Keratinocyte (primary cell): ENCODE data around the gene DSCAM. TPM values are rescaled to one million over a fixed set of nuclear protein-coding genes. Genes with fewer than 3 reads are reported as not detected.

ENCODE experiments used
- DNase-seq: peaks from one replicate; pipeline ENCODE4 v3.0.0-alpha.2; 2011; ENCODE audit warnings: low read depth, missing footprints, low spot score
- FAIRE-seq: peaks from 2 replicates; lab custom pipeline; 2011; peaks lifted over from hg19 to GRCh38; lab: Jason Lieb, UNC
- H2AFZ ChIP-seq: 2 replicates; pipeline ENCODE4 v1.6.0; 2012; ENCODE audit warnings: low read length, control low read depth, inconsistent platforms; ENCODE audit not compliant: control insufficient read depth
- H3K27ac ChIP-seq: 2 replicates; pipeline ENCODE4 v1.5.1; 2011; ENCODE audit warnings: low read length; ENCODE audit not compliant: control insufficient read depth, insufficient read depth
- H3K27me3 ChIP-seq: 3 replicates; pipeline ENCODE4 v1.6.0; 2011; ENCODE audit warnings: low read length; ENCODE audit not compliant: control insufficient read depth, insufficient read depth; ENCODE audit errors: extremely low read depth
- H3K36me3 ChIP-seq, 2 experiments: 2 replicates in 1 of 2; 3 replicates in 1 of 2; pipeline ENCODE4 v1.5.1; 2011; ENCODE audit warnings: low read length in 2 of 2, mild to moderate bottlenecking in 1 of 2; ENCODE audit not compliant: control insufficient read depth in 2 of 2, insufficient read depth in 2 of 2; ENCODE audit errors: extremely low read depth in 1 of 2
- H3K4me1 ChIP-seq: 3 replicates; pipeline ENCODE4 v1.5.1; 2011; ENCODE audit warnings: low read length; ENCODE audit not compliant: control insufficient read depth, insufficient read depth; ENCODE audit errors: extremely low read depth
- H3K4me2 ChIP-seq: 3 replicates; pipeline ENCODE4 v1.6.0; 2011; ENCODE audit warnings: low read depth, low read length; ENCODE audit not compliant: control insufficient read depth, insufficient read depth; ENCODE audit errors: extremely low read depth
- H3K4me3 ChIP-seq, 3 experiments: fragments of 200-600 bp in 1 of 3; sonication (generic) in 1 of 3; 2 replicates in 2 of 3; 3 replicates in 1 of 3; pipeline ENCODE4 v1.5.1; 2011 to 2016; ENCODE audit warnings: low read length in 3 of 3, mild to moderate bottlenecking in 3 of 3, control low read depth in 2 of 3, inconsistent platforms in 1 of 3, low read depth in 1 of 3, mixed read lengths in 1 of 3, mixed run types in 1 of 3, moderate library complexity in 1 of 3; ENCODE audit not compliant: control insufficient read depth in 2 of 3, insufficient read depth in 2 of 3; ENCODE audit errors: extremely low read depth in 1 of 3
- H3K79me2 ChIP-seq: 2 replicates; pipeline ENCODE4 v1.6.0; 2012; ENCODE audit warnings: low read length; ENCODE audit not compliant: control insufficient read depth, insufficient read depth
- H3K9ac ChIP-seq: 3 replicates; pipeline ENCODE4 v1.6.0; 2011; ENCODE audit warnings: low read length; ENCODE audit not compliant: control insufficient read depth, insufficient read depth; ENCODE audit errors: extremely low read depth
- H3K9me1 ChIP-seq: 3 replicates; pipeline ENCODE4 v1.6.0; 2011; ENCODE audit warnings: low read length; ENCODE audit not compliant: control insufficient read depth, insufficient read depth; ENCODE audit errors: extremely low read depth
- H3K9me3 ChIP-seq: 2 replicates; pipeline ENCODE4 v1.5.1; 2012; ENCODE audit warnings: low read depth, low read length; ENCODE audit not compliant: control insufficient read depth
- H4K20me1 ChIP-seq: 3 replicates; pipeline ENCODE4 v1.6.0; 2011; ENCODE audit warnings: low read length; ENCODE audit not compliant: control insufficient read depth, insufficient read depth; ENCODE audit errors: extremely low read depth
- EZH2 ChIP-seq: IDR thresholded peaks from one replicate; pipeline ENCODE4 v1.6.1; 2012; ENCODE audit warnings: inconsistent platforms, mild to moderate bottlenecking, low read length, moderate library complexity
- dilution Hi-C: fragments of 300-500 bp; cut with MboI; formaldehyde crosslinking; loops from one replicate; pipeline ENCODE4 v1.7.0; 2020; ENCODE audit warnings: low sequenced_read_pairs; ENCODE audit not compliant: extremely low pct_ligation_motif_present
- polyA plus RNA-seq, 5 experiments: library from polyadenylated mRNA; depleted of rRNA in 3 of 5; stranded (reverse) in 3 of 5; stranded (forward) in 1 of 5; unstranded in 1 of 5; fragments of >200 nt; gene quantifications; 1 replicate in 1 of 5; 2 replicates in 3 of 5; 3 replicates in 1 of 5; pipeline versions ENCODE4 v1.2.1 to v1.2.3, GENCODE V29; 2011 to 2012; ENCODE audit warnings: missing spikeins in 2 of 5, low read depth in 1 of 5, low replicate concordance in 1 of 5
- TF ChIP-seq, protein P1 (sequence below), 3 experiments: IDR thresholded peaks in 1 of 3; conservative IDR thresholded peaks in 1 of 3; optimal IDR thresholded peaks in 1 of 3; 2 replicates in 2 of 3; 3 replicates in 1 of 3; pipeline versions ENCODE3 to v1.5.1; 2011; ENCODE audit warnings: low read length in 3 of 3, mild to moderate bottlenecking in 3 of 3, moderate library complexity in 2 of 3, control low read depth in 1 of 3, inconsistent platforms in 1 of 3; ENCODE audit not compliant: insufficient read depth in 2 of 3; ENCODE audit errors: extremely low read depth in 1 of 3

DSCAM gene
- polyA plus RNA-seq, 1 donor (not counting 4 experiments of a cell fraction or from before 2014, with no cell fraction given): 2.1 TPM

DNA sequence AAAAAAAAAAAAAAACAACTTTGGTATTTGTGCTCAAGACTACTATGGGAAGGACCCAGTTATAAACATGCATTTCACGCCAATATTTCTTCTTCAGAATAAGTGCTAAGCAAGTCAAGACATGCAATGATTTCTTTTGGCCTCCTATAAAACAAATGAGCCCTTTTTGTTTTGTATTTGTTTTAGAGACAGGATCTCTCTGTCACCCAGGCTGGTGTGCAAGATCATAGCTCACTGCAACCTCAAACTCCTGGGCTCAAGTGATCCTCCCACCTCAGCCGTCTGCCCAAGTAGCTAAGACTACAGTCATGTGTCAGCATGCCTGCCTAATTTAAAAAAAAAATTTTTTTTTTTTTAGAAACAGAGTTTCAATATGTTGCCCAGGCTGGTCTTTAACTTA lies 631.0 kb downstream of the DSCAM start:
- H3K9me3 ChIP-seq: no peaks in the 10 kb centered on the region
- H3K4me1 ChIP-seq: no peaks in the 10 kb centered on the region
- H3K9ac ChIP-seq: no peak overlapping the region
- H3K27me3 ChIP-seq: no peaks in the 10 kb centered on the region
- H3K4me2 ChIP-seq: no peak overlapping the region
- TF ChIP-seq EZH2: no peak
- TF ChIP-seq, protein P1, sequence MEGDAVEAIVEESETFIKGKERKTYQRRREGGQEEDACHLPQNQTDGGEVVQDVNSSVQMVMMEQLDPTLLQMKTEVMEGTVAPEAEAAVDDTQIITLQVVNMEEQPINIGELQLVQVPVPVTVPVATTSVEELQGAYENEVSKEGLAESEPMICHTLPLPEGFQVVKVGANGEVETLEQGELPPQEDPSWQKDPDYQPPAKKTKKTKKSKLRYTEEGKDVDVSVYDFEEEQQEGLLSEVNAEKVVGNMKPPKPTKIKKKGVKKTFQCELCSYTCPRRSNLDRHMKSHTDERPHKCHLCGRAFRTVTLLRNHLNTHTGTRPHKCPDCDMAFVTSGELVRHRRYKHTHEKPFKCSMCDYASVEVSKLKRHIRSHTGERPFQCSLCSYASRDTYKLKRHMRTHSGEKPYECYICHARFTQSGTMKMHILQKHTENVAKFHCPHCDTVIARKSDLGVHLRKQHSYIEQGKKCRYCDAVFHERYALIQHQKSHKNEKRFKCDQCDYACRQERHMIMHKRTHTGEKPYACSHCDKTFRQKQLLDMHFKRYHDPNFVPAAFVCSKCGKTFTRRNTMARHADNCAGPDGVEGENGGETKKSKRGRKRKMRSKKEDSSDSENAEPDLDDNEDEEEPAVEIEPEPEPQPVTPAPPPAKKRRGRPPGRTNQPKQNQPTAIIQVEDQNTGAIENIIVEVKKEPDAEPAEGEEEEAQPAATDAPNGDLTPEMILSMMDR (optimal IDR thresholded peaks at IDR 0.05 in 1 of 3, IDR thresholded peaks at IDR 0.05 in 1 of 3, conservative IDR thresholded peaks at IDR 0.05 in 1 of 3; ENCODE audit: extremely low read depth in 1 of 3, insufficient read depth in 2 of 3, low read length in 3 of 3): no peak
- H3K36me3 ChIP-seq: no peaks in the 10 kb centered on the region
- no peaks in the 10 kb centered on the region for H4K20me1 ChIP-seq
- no peak overlapping the region for H3K27ac ChIP-seq
- FAIRE-seq (no peak), DNase-seq (no peak)
- no peak overlapping the region for H2AFZ ChIP-seq
- dilution Hi-C loops: no loop called here
- H3K9me1 ChIP-seq: no peaks in the 10 kb centered on the region
- H3K4me3 ChIP-seq: no peak overlapping the region
- no peaks in the 10 kb centered on the region for H3K79me2 ChIP-seq

DNA sequence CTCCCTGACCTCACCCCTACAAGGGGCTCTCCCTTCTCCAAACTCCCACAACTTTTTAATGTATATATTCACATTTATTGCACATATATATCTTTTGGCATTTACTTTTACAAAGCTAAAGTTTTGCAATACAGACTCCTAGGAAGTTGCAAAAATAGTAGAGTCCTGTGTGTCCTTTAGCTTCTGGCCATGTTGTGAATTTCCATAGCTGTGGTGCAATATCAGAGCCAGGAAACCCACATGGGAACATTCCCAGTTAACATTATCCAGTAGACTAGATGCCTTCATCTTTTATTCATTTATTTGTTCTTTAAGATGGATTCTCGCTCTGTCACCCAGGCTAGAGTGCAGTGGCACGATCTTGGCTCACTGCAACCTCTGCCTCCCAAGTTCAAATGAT lies 636.7 kb downstream of the DSCAM start:
- FAIRE-seq: no peak
- dilution Hi-C loops: no loop called here
- TF ChIP-seq, protein P1 (optimal IDR thresholded peaks at IDR 0.05 in 1 of 3, IDR thresholded peaks at IDR 0.05 in 1 of 3, conservative IDR thresholded peaks at IDR 0.05 in 1 of 3; ENCODE audit: extremely low read depth in 1 of 3, insufficient read depth in 2 of 3, low read length in 3 of 3): no peak
- TF ChIP-seq EZH2: no peak

More for the DNA sequence above, 636.7 kb downstream of the DSCAM start:
- H3K27me3 ChIP-seq: no peaks in the 10 kb centered on the region
- no peaks in the 10 kb centered on the region for H3K36me3 ChIP-seq
- DNase-seq: no peak
- no peaks in the 10 kb centered on the region for H4K20me1 ChIP-seq
- no peaks in the 10 kb centered on the region for H3K4me1 ChIP-seq
- H3K9ac ChIP-seq: no peak overlapping the region
- no peaks in the 10 kb centered on the region for H3K9me1 ChIP-seq
- H3K9me3 ChIP-seq: no peaks in the 10 kb centered on the region
- no peak overlapping the region for H3K27ac ChIP-seq
- no peaks in the 10 kb centered on the region for H3K79me2 ChIP-seq
- no peak overlapping the region for H3K4me2 ChIP-seq
- no peak overlapping the region for H2AFZ ChIP-seq
- H3K4me3 ChIP-seq: no peak overlapping the region
